Measurements from ENCODE around the gene SH3RF3.

SH3RF3 gene

DNA sequence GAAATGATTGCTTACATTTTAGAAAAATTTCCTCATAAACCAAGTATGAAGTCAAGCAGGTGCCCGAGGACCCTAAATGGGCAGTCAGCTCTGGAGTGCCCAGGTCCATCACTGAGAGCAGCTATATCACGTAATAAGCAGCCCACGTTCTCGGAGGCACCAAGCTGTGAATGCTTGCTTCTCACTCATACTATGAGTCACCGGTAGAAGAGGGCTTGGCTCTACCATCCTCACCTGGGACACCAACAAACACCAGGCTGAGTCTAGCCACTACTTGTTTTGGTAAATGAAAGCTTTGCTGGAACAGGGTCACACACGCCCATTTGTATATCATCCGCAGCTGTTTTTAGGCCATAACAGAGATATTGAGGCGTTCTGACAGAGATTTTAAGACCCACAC lies 277.3 kb downstream of the SH3RF3 start:
- no peaks in the 10 kb centered on the region; the same call in none of the 2 replicates for H3K27me3 ChIP-seq (replicated peaks; ENCODE audit: control insufficient read depth, insufficient read depth, low read length)
- no peak for DNase-seq (ENCODE audit: extremely low read depth, insufficient read length)
- TF ChIP-seq, protein P1, sequence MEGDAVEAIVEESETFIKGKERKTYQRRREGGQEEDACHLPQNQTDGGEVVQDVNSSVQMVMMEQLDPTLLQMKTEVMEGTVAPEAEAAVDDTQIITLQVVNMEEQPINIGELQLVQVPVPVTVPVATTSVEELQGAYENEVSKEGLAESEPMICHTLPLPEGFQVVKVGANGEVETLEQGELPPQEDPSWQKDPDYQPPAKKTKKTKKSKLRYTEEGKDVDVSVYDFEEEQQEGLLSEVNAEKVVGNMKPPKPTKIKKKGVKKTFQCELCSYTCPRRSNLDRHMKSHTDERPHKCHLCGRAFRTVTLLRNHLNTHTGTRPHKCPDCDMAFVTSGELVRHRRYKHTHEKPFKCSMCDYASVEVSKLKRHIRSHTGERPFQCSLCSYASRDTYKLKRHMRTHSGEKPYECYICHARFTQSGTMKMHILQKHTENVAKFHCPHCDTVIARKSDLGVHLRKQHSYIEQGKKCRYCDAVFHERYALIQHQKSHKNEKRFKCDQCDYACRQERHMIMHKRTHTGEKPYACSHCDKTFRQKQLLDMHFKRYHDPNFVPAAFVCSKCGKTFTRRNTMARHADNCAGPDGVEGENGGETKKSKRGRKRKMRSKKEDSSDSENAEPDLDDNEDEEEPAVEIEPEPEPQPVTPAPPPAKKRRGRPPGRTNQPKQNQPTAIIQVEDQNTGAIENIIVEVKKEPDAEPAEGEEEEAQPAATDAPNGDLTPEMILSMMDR (IDR thresholded peaks at IDR 0.05; ENCODE audit: insufficient read depth, low read length, poor library complexity, severe bottlenecking): no peak

DNA sequence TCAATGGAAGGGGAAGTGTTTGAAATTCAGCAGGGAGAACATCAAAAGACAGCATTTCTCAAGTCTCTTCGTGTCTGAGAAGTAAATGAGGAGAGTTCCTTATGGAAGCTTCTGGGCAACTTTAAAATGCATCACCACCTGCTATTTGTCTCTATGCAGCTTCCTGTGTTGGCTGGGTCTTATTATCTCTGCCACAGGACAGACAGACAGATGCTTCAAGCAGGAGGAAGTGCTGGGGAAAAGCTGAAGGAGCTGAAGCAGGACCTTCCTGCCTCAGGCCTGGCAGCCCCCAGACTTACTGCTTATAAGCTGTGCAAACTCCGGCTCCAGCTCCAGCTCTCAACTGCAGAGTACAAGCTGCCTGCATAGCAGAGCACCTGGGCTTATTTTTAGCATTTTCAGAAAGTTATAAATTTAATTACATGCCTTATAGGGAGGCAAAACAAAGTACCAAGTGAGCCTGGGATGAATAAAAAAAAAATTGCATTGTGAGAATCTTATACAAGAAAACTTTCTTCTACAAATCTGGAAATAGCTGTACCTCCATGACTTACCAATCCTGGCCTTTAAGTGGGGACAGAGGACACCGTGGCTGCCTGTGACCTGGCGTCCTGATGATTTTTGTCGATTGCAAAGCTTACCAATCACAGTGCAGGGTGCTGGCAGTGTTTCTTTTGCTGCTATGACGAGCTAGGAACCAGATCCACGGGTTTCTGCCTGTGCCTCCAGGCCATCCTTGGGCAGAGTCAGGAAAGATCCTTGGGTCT lies 278.5 kb downstream of the SH3RF3 start:
- no peak for DNase-seq (ENCODE audit: extremely low read depth, insufficient read length)
- TF ChIP-seq, protein P1 (IDR thresholded peaks at IDR 0.05; ENCODE audit: insufficient read depth, low read length, poor library complexity, severe bottlenecking): no peak
- H3K36me3 ChIP-seq (ENCODE audit: control insufficient read depth, insufficient read depth, low read length): no peaks in the 10 kb centered on the region
- H3K4me3 ChIP-seq (replicated peaks; ENCODE audit: low read depth, low read length): no peak overlapping the region
- H3K27me3 ChIP-seq (replicated peaks; ENCODE audit: control insufficient read depth, insufficient read depth, low read length): no peaks in the 10 kb centered on the region; the same call in none of the 2 replicates

More for the DNA sequence above, 277.3 kb downstream of the SH3RF3 start:
- Histone ChIP-seq H3K36me3 (ENCODE audit: control insufficient read depth, insufficient read depth, low read length) (no peaks in the 10 kb centered on the region), H3K4me3 (replicated peaks; ENCODE audit: low read depth, low read length) (no peak overlapping the region)

DNA sequence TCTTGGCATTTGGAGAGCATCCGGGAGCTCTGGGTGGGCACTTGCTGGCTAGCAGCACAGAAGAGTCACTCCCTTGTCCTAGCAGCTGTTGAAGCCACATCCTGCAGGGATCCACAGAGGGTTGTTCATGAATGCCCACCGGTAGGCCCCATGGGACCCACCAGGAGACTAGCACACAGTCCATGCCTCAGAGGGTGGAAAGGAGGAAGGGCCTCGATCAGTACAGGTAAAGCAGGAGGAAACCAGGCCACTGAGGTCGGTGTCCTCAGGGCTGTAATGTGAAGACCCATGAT lies 279.0 kb downstream of the SH3RF3 start:
- no peak overlapping the region for H3K4me3 ChIP-seq (replicated peaks; ENCODE audit: low read depth, low read length)
- H3K27me3 ChIP-seq (replicated peaks; ENCODE audit: control insufficient read depth, insufficient read depth, low read length): no peaks in the 10 kb centered on the region; the same call in none of the 2 replicates
- DNase-seq (ENCODE audit: extremely low read depth, insufficient read length): no peak
- H3K36me3 ChIP-seq (ENCODE audit: control insufficient read depth, insufficient read depth, low read length): no peaks in the 10 kb centered on the region
- TF ChIP-seq, protein P1 (IDR thresholded peaks at IDR 0.05; ENCODE audit: insufficient read depth, low read length, poor library complexity, severe bottlenecking): no peak

DNA sequence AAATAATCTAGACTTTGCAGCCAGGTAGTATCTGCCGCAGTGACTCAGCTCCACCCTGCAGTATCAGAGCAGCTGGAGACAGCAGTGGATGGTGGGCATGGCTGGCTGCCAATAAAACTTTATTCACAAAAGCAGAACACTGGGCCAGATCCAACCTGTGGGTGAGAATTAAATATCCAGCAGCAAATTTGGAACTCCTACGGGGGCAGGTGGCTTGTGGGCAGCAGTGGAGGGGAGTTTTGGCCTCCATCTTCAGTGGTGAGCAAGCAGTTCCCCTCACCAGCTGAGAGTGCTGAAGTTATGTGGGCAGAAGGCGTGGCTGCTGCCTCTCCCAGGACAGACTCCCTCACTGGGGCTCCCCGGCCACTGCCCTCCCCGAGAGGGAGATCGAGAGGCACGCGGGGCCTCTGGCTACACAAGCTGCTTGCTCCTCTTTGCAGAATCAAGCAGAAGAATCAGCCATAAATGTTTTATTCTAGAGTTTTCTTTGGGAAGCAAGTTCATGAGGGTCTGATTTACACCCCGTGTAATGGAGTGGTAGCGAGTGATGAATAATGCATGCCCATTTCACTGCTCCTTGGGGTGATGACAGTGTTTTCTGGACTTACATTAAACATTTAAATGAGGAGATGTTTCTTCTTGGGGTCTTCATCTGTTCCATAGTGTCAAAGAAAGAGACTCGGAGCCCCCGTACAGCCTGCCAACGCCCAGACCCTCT lies 280.5 kb downstream of the SH3RF3 start:
- H3K36me3 ChIP-seq (ENCODE audit: control insufficient read depth, insufficient read depth, low read length): no peaks in the 10 kb centered on the region
- TF ChIP-seq, protein P1 (IDR thresholded peaks at IDR 0.05; ENCODE audit: insufficient read depth, low read length, poor library complexity, severe bottlenecking): no peak
- DNase-seq (ENCODE audit: extremely low read depth, insufficient read length): no peak

DNA sequence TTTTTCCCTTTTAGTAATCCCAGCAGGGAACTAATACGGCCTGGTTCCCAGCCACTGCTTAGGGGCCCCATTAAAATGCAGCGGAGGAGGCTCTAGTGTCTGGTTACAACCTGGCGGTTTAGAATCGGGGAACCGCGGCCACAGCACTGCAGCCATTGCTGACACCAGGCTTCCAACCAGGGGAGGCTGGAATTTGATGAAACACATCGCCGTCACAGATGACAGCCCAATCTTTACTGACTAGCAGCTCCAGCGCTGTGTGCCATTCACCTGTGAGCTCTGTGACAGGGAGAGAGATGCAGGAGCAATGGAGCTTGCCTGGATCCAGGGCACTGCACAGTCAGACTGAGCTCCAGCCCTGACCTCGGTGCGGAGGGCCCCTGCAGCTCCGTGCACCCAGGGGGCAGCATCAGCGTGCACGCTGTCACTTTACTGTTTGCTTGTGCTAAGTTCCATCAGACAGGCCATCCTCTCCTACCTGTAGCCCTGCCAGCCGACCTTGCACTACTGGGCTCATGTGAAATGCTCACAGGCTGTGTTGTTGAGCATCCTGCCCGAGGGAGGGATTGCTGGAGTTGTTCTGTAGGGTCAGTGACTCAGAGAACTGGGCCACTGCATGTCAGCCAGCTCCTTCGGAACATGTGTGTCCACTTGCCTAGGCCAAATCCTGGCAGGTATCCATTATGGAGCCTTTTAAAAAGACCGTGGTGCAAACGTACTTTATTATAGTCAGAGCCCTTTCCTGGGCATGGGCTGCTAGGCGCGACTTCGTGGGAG lies 281.2 kb downstream of the SH3RF3 start:
- DNase-seq (ENCODE audit: extremely low read depth, insufficient read length): no peak
- Histone ChIP-seq H3K4me3 (replicated peaks; ENCODE audit: low read depth, low read length) (no peak overlapping the region), H3K36me3 (ENCODE audit: control insufficient read depth, insufficient read depth, low read length) (no peaks in the 10 kb centered on the region), H3K27me3 (replicated peaks; ENCODE audit: control insufficient read depth, insufficient read depth, low read length) (peaks cover 2% of the 10 kb centered on the region)
- TF ChIP-seq, protein P1 (IDR thresholded peaks at IDR 0.05; ENCODE audit: insufficient read depth, low read length, poor library complexity, severe bottlenecking): no peak

More for the DNA sequence above, 280.5 kb downstream of the SH3RF3 start:
- H3K27me3 ChIP-seq (replicated peaks; ENCODE audit: control insufficient read depth, insufficient read depth, low read length): peaks cover under 1% of the 10 kb centered on the region
- H3K4me3 ChIP-seq (replicated peaks; ENCODE audit: low read depth, low read length): no peak overlapping the region
